GM18519 (cell line): Measurements from ENCODE around the gene TEX264.
A peak's percentile ranks its signal among the peaks of the same experiment; 100 is the strongest.
"Not testable (repeated sequence)": the region's sequence is repeated elsewhere in the genome, so short reads cannot be mapped to it uniquely, and the experiment has no call there.

Experiments
- ATAC-seq: cut with Tn5 transposase; IDR thresholded peaks from one replicate; pipeline ENCODE4 v1.9.1; 2021; ENCODE audit warnings: mild to moderate bottlenecking, moderate library complexity; ENCODE audit not compliant: unreplicated experiment, low FRiP score

Gene TEX264, protein sequence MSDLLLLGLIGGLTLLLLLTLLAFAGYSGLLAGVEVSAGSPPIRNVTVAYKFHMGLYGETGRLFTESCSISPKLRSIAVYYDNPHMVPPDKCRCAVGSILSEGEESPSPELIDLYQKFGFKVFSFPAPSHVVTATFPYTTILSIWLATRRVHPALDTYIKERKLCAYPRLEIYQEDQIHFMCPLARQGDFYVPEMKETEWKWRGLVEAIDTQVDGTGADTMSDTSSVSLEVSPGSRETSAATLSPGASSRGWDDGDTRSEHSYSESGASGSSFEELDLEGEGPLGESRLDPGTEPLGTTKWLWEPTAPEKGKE

GRCh38 chr3:51670823-51671733, at the start of gene TEX264:
TEX264 (plus strand) TSS chr3:51671252; CDS start chr3:51674305, 3,053 bp downstream.
- ATAC-seq = peak; percentile 63

DNA sequence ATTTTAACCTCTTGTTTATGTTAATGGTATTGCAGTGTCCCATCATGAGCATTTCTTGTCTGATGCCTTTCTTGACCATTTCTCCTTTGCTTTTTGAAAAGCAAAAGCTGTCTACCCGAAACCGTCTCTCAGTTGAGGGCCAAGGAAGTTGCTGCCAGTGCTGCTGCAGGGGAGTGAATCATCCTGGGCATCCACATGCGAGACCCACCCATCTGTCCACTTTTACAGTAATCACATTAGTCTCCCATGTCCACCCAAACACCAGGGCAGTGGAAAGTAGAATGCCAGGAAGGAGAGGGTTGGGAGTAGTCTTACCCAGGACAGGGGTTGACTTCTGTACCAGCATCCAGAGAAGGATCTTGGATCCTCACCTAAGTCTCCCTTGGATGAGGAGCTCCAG, 48.6 kb upstream of the TEX264 start:
- ATAC-seq = no peak

DNA sequence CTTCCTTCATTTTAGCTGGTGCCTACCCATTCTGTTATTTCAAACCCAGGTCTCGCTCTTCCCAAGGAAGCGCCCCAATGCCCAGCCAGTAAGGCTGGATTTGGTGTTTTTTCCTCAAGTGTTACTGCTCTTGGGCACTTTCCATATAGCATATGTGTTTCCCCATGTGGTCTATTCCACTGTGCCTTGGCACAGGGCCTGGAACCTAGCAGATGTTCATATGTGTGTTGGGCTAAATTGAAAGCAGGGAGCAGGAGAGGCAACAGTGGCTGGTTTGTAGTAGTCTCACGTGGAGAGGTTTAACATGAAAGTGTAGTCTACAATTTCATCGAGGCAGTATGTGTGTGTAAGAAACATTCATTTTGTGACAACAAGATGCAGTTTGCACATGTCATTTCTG, 48.2 kb upstream of the TEX264 start:
- ATAC-seq = no peak

DNA sequence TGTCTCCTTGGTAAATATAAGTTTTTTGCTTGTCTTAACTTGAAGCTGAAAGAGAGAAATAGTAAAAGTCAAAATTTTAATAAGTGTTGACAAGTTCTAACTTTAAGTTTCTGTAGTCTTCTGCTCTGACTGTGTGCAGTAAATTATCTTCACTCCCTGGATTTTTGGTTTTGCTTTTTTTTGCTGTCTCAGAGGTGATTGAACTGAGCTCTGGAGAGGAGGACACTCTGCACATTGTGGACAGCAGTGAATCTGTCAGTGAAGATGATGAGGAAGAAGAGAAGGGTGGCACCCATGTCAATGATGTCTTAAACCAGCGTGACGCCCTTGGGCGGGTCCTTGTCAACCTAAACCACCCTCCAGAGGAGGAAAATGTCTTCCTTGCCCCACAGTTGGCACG, 40.5 kb upstream of the TEX264 start:
- ATAC-seq = no peak

- no peak for ATAC-seq
These were observed 33.7 kb upstream of the TEX264 start for GRCh38 chr3:51637144-51637940.

DNA sequence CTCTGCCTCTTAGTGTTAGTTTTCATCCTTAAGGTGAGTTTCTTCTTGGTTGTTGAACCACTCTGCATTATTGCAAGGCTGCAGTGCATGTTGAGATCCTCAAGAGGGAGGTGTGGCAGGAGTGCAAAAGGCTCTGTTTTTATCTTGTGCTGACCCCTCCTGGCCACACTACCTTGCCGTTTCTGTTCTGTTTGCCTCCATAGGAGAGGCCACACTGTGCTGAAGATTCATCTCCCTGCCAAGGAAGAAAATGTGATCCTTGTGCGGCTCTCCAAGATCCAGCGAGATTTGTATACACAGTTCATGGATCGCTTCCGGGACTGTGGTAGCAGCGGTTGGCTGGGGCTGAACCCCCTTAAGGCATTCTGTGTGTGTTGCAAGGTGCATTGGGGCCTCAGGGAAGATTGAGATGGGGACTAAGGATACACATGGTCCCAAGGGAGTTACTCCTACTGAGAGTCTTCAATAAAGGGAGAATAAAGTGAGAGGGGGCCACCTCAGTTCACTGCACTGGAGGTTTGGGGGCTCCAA, 33.0 kb upstream of the TEX264 start:
- no peak for ATAC-seq

DNA sequence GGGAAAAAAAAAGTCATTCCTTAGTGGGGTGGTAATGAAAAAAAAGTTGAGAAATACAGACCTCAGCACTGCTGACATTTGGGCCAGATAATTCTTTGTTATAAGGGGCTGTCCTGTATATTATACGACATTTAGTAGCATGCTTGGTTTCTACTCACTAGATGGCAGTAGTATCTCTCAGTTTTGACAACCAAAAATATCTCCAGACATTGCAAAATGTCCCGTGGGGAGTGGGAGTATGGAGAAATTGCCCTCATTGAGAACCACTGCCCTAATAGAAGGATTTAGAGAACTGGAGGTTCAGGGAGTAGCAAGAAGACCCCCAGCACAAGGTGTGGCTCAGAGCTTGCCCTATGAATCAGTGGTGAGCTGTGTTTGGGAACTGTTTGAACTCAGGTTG, 28.6 kb upstream of the TEX264 start:
- ATAC-seq = no peak

- no peak for ATAC-seq
These were observed 25.0 kb upstream of the TEX264 start for GRCh38 chr3:51646091-51646490.

DNA sequence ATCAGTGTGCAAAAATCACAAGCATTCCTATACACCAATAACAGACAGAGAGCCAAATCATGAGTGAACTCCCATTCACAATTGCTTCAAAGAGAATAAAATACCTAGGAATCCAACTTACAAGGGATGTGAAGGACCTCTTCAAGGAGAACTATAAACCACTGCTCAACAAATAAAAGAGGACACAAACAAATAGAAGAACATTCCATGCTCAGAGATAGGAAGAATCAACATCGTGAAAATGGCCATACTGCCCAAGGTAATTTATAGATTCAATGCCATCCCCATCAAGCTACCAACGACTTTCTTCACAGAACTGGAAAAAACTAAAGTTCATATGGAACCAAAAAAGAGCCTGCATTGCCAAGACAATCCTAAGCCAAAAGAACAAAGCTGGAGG, 18.9 kb upstream of the TEX264 start:
- ATAC-seq = not testable (repeated sequence)

- ATAC-seq = not testable (repeated sequence)
These were observed 17.6 kb upstream of the TEX264 start for GRCh38 chr3:51653409-51653808.

GRCh38 chr3:51657234-51657633, 13.8 kb upstream of the TEX264 start:
- no peak for ATAC-seq

DNA sequence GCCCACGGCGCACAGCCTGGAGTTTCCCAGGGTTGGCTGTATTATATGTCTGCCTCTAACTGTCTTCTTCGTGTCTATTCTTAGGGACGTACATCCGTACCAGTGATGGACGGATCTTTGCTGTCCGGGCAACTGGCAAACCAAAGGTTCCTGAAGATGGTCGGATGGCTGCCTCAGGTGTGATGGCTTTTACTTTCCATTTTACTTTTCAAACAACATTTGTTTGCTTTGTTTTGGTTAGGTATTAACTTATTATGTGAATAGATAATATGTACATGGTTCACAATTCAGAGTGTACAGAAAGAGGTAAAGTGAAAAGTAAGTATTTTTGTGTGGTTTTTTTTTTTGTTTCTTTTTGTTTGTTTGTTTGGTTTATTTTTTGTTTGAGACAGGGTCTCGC, 11.1 kb upstream of the TEX264 start:
- no peak for ATAC-seq

GRCh38 chr3:51662456-51662855, 8.6 kb upstream of the TEX264 start:
- no peak for ATAC-seq

DNA sequence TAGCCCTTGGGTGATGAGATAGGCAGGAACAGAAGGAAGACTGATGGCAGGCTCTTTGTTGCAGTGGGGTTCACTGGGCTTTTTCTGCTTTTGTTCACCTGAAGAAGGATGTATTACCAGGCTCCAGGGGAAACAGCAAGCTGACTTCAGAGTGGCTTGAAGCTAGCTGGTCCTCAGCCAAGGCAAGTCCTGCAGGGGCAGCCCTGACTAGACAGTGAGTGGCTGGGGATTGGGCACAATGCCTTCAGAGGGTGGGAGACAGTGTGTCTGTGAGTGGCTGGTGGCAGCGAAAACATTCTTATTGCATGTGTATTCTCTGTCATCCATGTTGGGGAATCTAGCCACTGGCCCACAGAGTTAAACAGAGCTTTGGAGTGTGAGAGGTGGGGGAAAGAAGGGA, 2.3 kb upstream of the TEX264 start:
- no peak for ATAC-seq

DNA sequence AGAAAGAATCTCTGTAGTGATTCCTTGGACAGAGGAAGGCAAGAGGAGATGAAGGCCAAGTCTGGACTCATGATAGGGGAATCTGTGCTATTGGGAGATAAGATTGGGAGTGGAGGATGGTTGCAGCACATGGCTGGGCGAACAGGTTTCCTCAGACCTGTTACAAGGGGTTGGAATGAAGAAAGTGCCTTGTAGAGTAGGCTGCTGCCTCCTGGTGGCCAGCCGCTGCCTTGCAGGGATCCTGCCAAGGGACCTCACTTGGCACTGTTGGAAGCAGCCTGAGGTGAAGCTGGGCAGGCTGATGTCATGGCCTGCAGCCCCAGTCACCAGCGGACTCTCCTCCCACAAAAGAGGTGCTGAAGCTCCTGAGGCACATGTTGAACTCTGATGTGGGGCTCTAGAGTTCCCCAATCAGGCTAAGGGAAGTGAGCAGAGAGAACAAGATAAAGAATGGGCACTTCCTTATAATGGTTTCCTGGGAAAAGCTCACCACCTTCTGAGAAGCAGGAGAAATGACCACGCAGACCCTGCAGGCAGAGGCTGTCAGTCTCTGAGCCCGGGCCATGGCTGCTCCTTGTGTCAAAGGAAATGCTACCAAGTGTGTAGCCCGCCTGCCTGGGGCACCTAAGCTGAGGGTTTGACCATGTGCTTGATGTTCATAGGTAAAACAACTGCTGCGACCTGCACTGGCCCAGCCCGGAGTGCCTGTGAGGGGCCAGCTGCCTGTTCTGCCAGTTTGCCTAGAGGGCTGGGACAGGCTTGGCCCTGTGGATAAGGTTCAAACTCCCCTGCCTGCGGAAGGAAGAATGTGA, 1.6 kb upstream of the TEX264 start:
- ATAC-seq = no peak

GRCh38 chr3:51670053-51670822, 814 bp upstream of the TEX264 start:
- no peak for ATAC-seq

GRCh38 chr3:51671734-51672475, 853 bp downstream of the TEX264 start:
- ATAC-seq = no peak

DNA sequence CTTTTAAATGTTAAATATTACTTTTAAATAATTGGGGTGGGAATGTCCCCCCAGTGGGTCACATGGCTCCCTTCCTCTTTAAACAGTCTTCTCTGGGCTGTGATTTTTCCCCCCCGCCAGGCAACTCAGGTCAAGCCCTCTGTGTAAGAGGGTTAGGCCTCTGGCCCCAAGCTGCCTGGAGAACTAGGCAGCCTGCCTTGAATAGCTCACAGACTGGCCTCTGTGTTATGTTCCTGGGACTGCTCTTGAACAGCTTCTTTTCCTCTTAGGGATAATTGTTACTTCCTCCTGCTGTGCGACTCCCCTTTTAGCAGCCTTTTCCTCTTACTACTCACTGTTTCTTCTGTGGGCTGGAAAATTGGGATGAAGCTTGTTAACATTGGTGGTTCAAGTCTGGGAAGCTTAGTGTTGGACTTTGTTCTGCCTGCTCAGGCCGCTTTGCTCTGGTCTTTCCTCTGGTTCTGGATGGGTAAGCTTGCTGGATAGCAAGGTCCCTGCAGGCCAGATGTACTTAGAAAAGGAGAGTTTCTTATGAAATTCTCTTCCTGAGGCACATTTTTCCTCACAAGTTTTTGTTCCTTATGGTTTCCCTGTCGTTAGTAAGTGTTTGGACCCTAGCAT, 2.2 kb downstream of the TEX264 start:
- no peak for ATAC-seq
